Activated CD4-positive, alpha-beta T cell treated with anti-CD3 and anti-CD28 coated beads for 36 hours (primary cell): ENCODE results near the gene RAD51AP1. TPM values are rescaled to one million over a fixed set of nuclear protein-coding genes. Genes with fewer than 3 reads are reported as not detected.

ENCODE experiments used
- ATAC-seq: fragments of 200-7000 bp; cut with Tn5 transposase; one replicate; pipeline ENCODE4 v1.10.0; 2021; ENCODE audit warnings: mild to moderate bottlenecking, moderate library complexity
- CTCF ChIA-PET: fragments of 350-600 bp; sonication (Branson Sonifier 250); formaldehyde crosslinking; loops from one replicate; lab custom pipeline; 2021; ENCODE audit warnings: antibody characterized with exemption; lab: Charles Lee
- POLR2A ChIA-PET: fragments of 350-600 bp; sonication (Branson Sonifier 250); formaldehyde crosslinking; loops from one replicate; lab custom pipeline; 2021; ENCODE audit warnings: antibody characterized with exemption, inconsistent platforms; lab: Charles Lee
- DNase-seq: peaks from one replicate; pipeline ENCODE4 v3.0.0-alpha.2; 2020
- H3K27ac Mint-ChIP-seq: one replicate; pipeline ENCODE4 v1.8.0; 2021; ENCODE audit warnings: mixed read lengths
- H3K27me3 Mint-ChIP-seq: one replicate; pipeline ENCODE4 v1.8.0; 2021; ENCODE audit warnings: mixed read lengths
- H3K36me3 Mint-ChIP-seq: one replicate; pipeline ENCODE4 v1.8.0; 2021; ENCODE audit warnings: low read depth, mixed read lengths
- H3K4me1 Mint-ChIP-seq: one replicate; pipeline ENCODE4 v1.8.0; 2021; ENCODE audit warnings: mixed read lengths
- H3K4me3 Mint-ChIP-seq: one replicate; pipeline ENCODE4 v1.8.0; 2021; ENCODE audit warnings: mild to moderate bottlenecking, moderate library complexity, mixed read lengths
- H3K9me3 Mint-ChIP-seq: one replicate; pipeline ENCODE4 v1.8.0; 2021; ENCODE audit warnings: low read depth, mixed read lengths
- intact Hi-C, 2 experiments: fragments of 100-400 bp; cut with DNase I in 1 of 2; cut with micrococcal nuclease in 1 of 2; formaldehyde crosslinking; loops; one replicate each; pipeline versions ENCODE4 v1.14.2 to v1.15.1; 2022 to 2024; cut with DNase I, micrococcal nuclease
- total RNA-seq, 2 experiments: library from RNA; stranded (reverse); gene quantifications; one replicate each; pipeline ENCODE4 v1.2.3, GENCODE V29; 2021

The RAD51AP1 gene
- total RNA-seq, 2 experiments from 2014 or later = 44.6 to 50.9 TPM

GRCh38 chr12:4540638-4541037 is 1.9 kb downstream of the RAD51AP1 start:
- no peak for DNase-seq
- POLR2A ChIA-PET = interaction anchor here (0.6 kb wide), 2 partner anchors 206 to 216 kb away, joined by 4 to 5 read pairs; no protein-coding TSS in a partner anchor
- no peak overlapping the region for H3K27ac Mint-ChIP-seq
- no peak for ATAC-seq
- CTCF ChIA-PET = interaction anchor here (1.3 to 1.6 kb wide), 3 partner anchors 10 to 16 kb away, joined by 3 to 6 read pairs (median 4); no protein-coding TSS in a partner anchor
- H3K27me3 Mint-ChIP-seq = no peaks in the 10 kb centered on the region
- no peak overlapping the region for H3K4me3 Mint-ChIP-seq
- H3K36me3 Mint-ChIP-seq = peaks cover 23% of the 10 kb centered on the region
- no peaks in the 10 kb centered on the region for H3K9me3 Mint-ChIP-seq
- intact Hi-C loops = no loop called here
- peaks cover 26% of the 10 kb centered on the region for H3K4me1 Mint-ChIP-seq

GRCh38 chr12:4545195-4545594 is 6.5 kb downstream of the RAD51AP1 start:
- H3K36me3 Mint-ChIP-seq = peaks cover 38% of the 10 kb centered on the region
- ATAC-seq = no peak
- H3K4me1 Mint-ChIP-seq = peaks cover 4% of the 10 kb centered on the region
- intact Hi-C loops = no loop called here
- DNase-seq = no peak
- ChIA-PET POLR2A (no interaction called here), CTCF (interaction anchor here (0.6 to 1.5 kb wide), 4 partner anchors 18 to 213 kb away, joined by 3 to 4 read pairs (median 3); no protein-coding TSS in a partner anchor)
- H3K27me3 Mint-ChIP-seq = no peaks in the 10 kb centered on the region
- no peak overlapping the region for H3K27ac Mint-ChIP-seq
- no peak overlapping the region for H3K4me3 Mint-ChIP-seq
- no peaks in the 10 kb centered on the region for H3K9me3 Mint-ChIP-seq

DNA sequence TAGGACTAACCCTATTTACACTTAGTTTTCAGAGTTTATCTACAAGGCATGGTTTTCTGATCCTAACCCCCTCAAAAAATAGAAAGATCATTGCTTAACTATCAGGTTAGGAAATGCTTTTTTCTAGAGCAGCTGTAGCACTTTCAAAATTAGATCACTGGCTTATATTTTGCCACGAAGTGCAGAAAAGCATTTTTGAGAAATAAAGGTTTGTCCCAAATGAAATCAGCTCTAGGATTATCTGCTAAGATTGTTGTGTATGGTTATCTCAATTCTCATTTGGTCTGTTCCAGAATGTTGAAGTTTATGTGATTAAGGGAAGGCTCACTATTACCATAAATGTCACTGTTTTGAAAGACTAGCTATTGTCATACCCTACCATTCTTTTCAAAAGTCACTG is 13.5 kb downstream of the RAD51AP1 start:
- ChIA-PET CTCF (no interaction called here), POLR2A (no interaction called here)
- DNase-seq = no peak
- Mint-ChIP-seq H3K4me3 (no peak overlapping the region), H3K36me3 (peaks cover 37% of the 10 kb centered on the region), H3K4me1 (no peaks in the 10 kb centered on the region), H3K27me3 (no peaks in the 10 kb centered on the region), H3K9me3 (no peaks in the 10 kb centered on the region), H3K27ac (no peak overlapping the region)
- intact Hi-C loops = no loop called here
- no peak for ATAC-seq

DNA sequence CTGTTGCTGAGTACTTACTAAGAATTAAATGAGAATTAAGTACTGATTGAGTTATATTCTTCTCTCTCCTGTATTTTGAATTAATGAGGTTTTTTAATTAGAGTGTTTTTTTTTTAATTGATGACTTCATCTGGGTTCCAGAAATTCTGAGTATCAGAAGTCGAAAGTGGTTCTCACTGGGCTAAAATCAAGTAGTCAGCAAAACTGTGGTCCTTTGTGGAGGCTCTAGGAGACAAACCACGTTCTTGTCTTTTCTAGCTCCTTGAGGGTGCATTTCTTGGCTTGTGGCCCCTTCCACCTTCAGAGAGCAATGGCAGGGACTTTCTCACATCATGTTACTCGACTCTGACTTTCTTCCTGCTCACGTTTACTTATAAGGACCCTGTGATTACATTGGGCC is 15.3 kb downstream of the RAD51AP1 start:
- intact Hi-C loops = no loop called here
- Mint-ChIP-seq H3K4me3 (no peak overlapping the region), H3K9me3 (no peaks in the 10 kb centered on the region), H3K27me3 (no peaks in the 10 kb centered on the region), H3K36me3 (peaks cover 31% of the 10 kb centered on the region), H3K27ac (no peak overlapping the region), H3K4me1 (no peaks in the 10 kb centered on the region)
- ATAC-seq (no peak), DNase-seq (no peak)
- CTCF ChIA-PET = interaction anchor here (0.8 kb wide), 1 partner anchor 132 kb away, joined by 3 read pairs; no protein-coding TSS in a partner anchor
- POLR2A ChIA-PET = no interaction called here

DNA sequence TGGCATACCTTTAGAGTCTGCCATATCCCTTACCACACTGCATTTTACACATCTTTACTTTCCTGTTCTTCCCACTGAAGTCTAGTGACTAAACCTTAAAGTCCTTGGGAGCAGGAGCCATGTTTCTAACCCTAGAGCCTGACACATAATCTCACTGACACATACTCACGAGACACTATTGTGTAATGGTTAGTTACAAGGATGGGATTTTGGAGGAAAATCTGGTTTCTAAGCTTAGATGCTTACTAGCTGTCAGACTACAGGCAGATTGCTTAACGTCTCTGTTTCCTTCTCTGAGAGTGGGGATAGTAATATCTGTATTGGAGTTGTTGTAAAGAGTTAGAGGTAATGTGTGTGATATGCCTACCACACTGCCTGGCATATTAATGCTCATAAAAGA is 17.1 kb downstream of the RAD51AP1 start:
- Mint-ChIP-seq H3K4me3 (no peak overlapping the region), H3K4me1 (no peaks in the 10 kb centered on the region), H3K36me3 (peaks cover 21% of the 10 kb centered on the region), H3K27ac (no peak overlapping the region), H3K9me3 (no peaks in the 10 kb centered on the region), H3K27me3 (no peaks in the 10 kb centered on the region)
- CTCF ChIA-PET = no interaction called here
- ATAC-seq (no peak), DNase-seq (no peak)
- POLR2A ChIA-PET = no interaction called here
- intact Hi-C loops = no loop called here

- Mint-ChIP-seq H3K27me3 (no peaks in the 10 kb centered on the region), H3K4me1 (peaks cover 2% of the 10 kb centered on the region), H3K27ac (no peak overlapping the region), H3K9me3 (no peaks in the 10 kb centered on the region), H3K36me3 (peaks cover 21% of the 10 kb centered on the region), H3K4me3 (no peak overlapping the region)
- ChIA-PET POLR2A (no interaction called here), CTCF (interaction anchor here (0.7 kb wide), 1 partner anchor 29 kb away, joined by 4 read pairs; no protein-coding TSS in a partner anchor)
- intact Hi-C loops = no loop called here
- ATAC-seq = no peak
- DNase-seq = no peak
Observed at GRCh38 chr12:4556735-4557530, 18.2 kb downstream of the RAD51AP1 start.

- no peak for ATAC-seq
- peaks cover 21% of the 10 kb centered on the region for H3K36me3 Mint-ChIP-seq
- POLR2A ChIA-PET = no interaction called here
- intact Hi-C loops = no loop called here
- H3K27ac Mint-ChIP-seq = no peak overlapping the region
- no peak overlapping the region for H3K4me3 Mint-ChIP-seq
- CTCF ChIA-PET = no interaction called here
- no peak for DNase-seq
- peaks cover 6% of the 10 kb centered on the region for H3K4me1 Mint-ChIP-seq
- no peaks in the 10 kb centered on the region for H3K9me3 Mint-ChIP-seq
- H3K27me3 Mint-ChIP-seq = peaks cover 5% of the 10 kb centered on the region
Observed at GRCh38 chr12:4557586-4557985, 18.9 kb downstream of the RAD51AP1 start.

DNA sequence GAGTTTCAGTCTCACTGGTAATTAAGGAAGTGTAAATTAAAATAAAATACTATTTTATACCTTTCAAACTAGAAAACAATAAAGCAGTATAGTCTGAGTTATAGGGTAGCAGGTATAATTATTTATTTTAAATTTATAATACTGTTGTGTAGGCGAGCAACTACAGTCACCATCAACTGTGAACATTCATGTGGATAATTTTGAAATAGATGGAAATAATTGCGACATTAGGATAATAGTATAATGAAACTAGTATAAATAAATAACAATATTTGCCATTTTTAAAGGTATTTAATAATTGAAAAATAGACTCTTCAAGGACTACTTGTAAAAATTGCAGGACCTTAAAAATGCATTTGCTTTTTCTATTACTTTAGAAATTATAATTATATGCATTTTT is 19.5 kb downstream of the RAD51AP1 start:
- intact Hi-C loops = no loop called here
- ChIA-PET CTCF (no interaction called here), POLR2A (no interaction called here)
- ATAC-seq (no peak), DNase-seq (no peak)
- H3K9me3 Mint-ChIP-seq = no peaks in the 10 kb centered on the region
- peaks cover 8% of the 10 kb centered on the region for H3K27me3 Mint-ChIP-seq
- H3K36me3 Mint-ChIP-seq = peaks cover 21% of the 10 kb centered on the region
- H3K4me3 Mint-ChIP-seq = no peak overlapping the region
- H3K27ac Mint-ChIP-seq = no peak overlapping the region
- H3K4me1 Mint-ChIP-seq = peaks cover 6% of the 10 kb centered on the region

- Mint-ChIP-seq H3K4me3 (no peak within 1 kb of the TSS), H3K9me3 (no peaks in the 10 kb centered on the region), H3K27ac (no peak within 1 kb of the TSS), H3K27me3 (peaks cover 21% of the 10 kb centered on the region), H3K36me3 (peaks cover 8% of the 10 kb centered on the region), H3K4me1 (peaks cover 6% of the 10 kb centered on the region)
- CTCF ChIA-PET = interaction anchor here (0.7 kb wide), 1 partner anchor 1273 kb away, joined by 3 read pairs; no protein-coding TSS in a partner anchor
- POLR2A ChIA-PET = no interaction called here
- intact Hi-C loops = no loop called here
- DNase-seq (peak; percentile 25), ATAC-seq (peak; percentile 30)
Observed at GRCh38 chr12:4562034-4562657, 23.5 kb downstream of the RAD51AP1 start, which contains the start of gene DYRK4. Gene DYRK4 (plus strand): TSS chr12:4562208. CDS start chr12:4562246, 38 bp downstream.

DNA sequence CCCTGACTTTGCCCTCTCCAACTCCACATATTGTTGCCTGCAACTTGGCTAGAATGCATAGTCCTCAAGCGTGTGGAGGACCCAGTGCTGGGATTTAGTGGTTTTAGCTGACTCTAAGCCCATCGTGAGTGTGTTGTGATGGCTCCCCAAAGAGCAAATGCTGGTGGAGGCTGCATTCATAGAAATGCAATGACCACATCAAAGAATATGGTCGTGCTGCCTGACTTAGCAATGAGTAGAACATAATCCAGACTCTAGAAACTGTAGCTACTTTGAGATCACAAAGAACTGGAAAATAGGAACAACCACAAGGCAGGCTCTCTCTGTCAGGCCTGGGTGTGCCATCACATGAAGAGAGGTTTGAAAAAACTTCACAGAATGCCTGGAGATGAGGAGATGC is 24.6 kb downstream of the RAD51AP1 start:
- DNase-seq (no peak), ATAC-seq (no peak)
- intact Hi-C loops = no loop called here
- Mint-ChIP-seq H3K36me3 (peaks cover 8% of the 10 kb centered on the region), H3K9me3 (no peaks in the 10 kb centered on the region), H3K4me3 (no peak overlapping the region), H3K4me1 (peaks cover 6% of the 10 kb centered on the region), H3K27ac (no peak overlapping the region), H3K27me3 (peaks cover 21% of the 10 kb centered on the region)
- ChIA-PET CTCF (interaction anchor here (0.7 to 1.1 kb wide), 2 partner anchors 18 to 41 kb away, joined by 3 to 4 read pairs; no protein-coding TSS in a partner anchor), POLR2A (no interaction called here)

- peaks cover 6% of the 10 kb centered on the region for H3K4me1 Mint-ChIP-seq
- peaks cover 21% of the 10 kb centered on the region for H3K27me3 Mint-ChIP-seq
- no peaks in the 10 kb centered on the region for H3K9me3 Mint-ChIP-seq
- no peak for ATAC-seq
- no peak overlapping the region for H3K27ac Mint-ChIP-seq
- intact Hi-C loops = no loop called here
- POLR2A ChIA-PET = no interaction called here
- DNase-seq = no peak
- CTCF ChIA-PET = interaction anchor here (1.3 kb wide), 1 partner anchor 23 kb away, joined by 3 read pairs; no protein-coding TSS in a partner anchor
- peaks cover 8% of the 10 kb centered on the region for H3K36me3 Mint-ChIP-seq
- no peak overlapping the region for H3K4me3 Mint-ChIP-seq
Observed at GRCh38 chr12:4564818-4565217, 26.1 kb downstream of the RAD51AP1 start.
